HepG2 (cell line): ENCODE measurements around the gene EEA1. TPM values are rescaled to one million over a fixed set of nuclear protein-coding genes. Genes with fewer than 3 reads are reported as not detected.

ENCODE experiments used
- ATAC-seq: fragments of 200-7000 bp; cut with Tn5 transposase; 3 replicates; pipeline ENCODE4 v1.9.1; 2020; ENCODE audit warnings: mild to moderate bottlenecking, moderate library complexity
- BruUV-seq: library from RNA; stranded (reverse); fragments of 400-500 nt; replicated peaks from 2 replicates; lab custom pipeline; 2021; lab: Mats Ljungman, UMichigan
- CTCF ChIA-PET: fragments of 300-600 bp; formaldehyde crosslinking; extraction: SDS; loops from one replicate; lab custom pipeline; 2021; ENCODE audit warnings: low total read pairs, inconsistent platforms, low intra/inter-chr PET ratio; lab: Yijun Ruan, JAX
- POLR2A ChIA-PET: fragments of 350-600 bp; sonication (Branson Sonifier 250); formaldehyde crosslinking; loops from one replicate; lab custom pipeline; 2020; ENCODE audit warnings: antibody characterized with exemption, inconsistent platforms; lab: Yijun Ruan, JAX
- DNase-seq: peaks from one replicate; pipeline ENCODE4 v3.0.0-alpha.2; 2015; ENCODE audit warnings: low spot score
- FAIRE-seq: peaks from 3 replicates; lab custom pipeline; 2011; peaks lifted over from hg19 to GRCh38; lab: Jason Lieb, UNC
- H2AFZ ChIP-seq: one replicate; pipeline ENCODE4 v1.6.1; 2011; ENCODE audit warnings: low read length, inconsistent platforms
- H3K27ac ChIP-seq: fragments of 300-600 bp; 3 replicates; pipeline ENCODE4 v1.8.0; 2011; ENCODE audit warnings: mixed run types, mild to moderate bottlenecking, mixed read lengths, low read length, inconsistent platforms; ENCODE audit not compliant: insufficient read depth; ENCODE audit errors: extremely low read length
- H3K27me3 ChIP-seq, 2 experiments: fragments of 200-600 bp in 1 of 2; 2 replicates in 1 of 2; 3 replicates in 1 of 2; pipeline versions ENCODE4 v1.6.0 to v1.8.0; 2011; ENCODE audit warnings: low read length in 2 of 2, mild to moderate bottlenecking in 2 of 2, moderate library complexity in 2 of 2, inconsistent platforms in 1 of 2; ENCODE audit not compliant: insufficient read depth in 2 of 2, control insufficient read depth in 1 of 2
- H3K36me3 ChIP-seq, 2 experiments: fragments of 200-600 bp in 1 of 2; replicated peaks in 1 of 2; 2 replicates in 1 of 2; 3 replicates in 1 of 2; pipeline versions ENCODE4 v1.5.1 to v1.8.0; 2011; ENCODE audit warnings: low read length in 2 of 2, inconsistent platforms in 1 of 2; ENCODE audit not compliant: insufficient read depth in 2 of 2, control insufficient read depth in 1 of 2
- H3K4me1 ChIP-seq: 2 replicates; pipeline ENCODE4 v1.5.1; 2012; ENCODE audit warnings: low read length, inconsistent platforms; ENCODE audit not compliant: insufficient read depth
- H3K4me2 ChIP-seq: 2 replicates; pipeline ENCODE4 v1.6.0; 2011; ENCODE audit warnings: low read depth, low read length, inconsistent platforms
- H3K4me3 ChIP-seq, 3 experiments: fragments of 200-600 bp in 1 of 3; sonication (generic), shearing (Covaris generic) in 1 of 3; replicated peaks in 1 of 3; 2 replicates each; pipeline ENCODE4 v1.5.1; 2011 to 2016; ENCODE audit warnings: low read length in 3 of 3, inconsistent platforms in 2 of 3, low read depth in 2 of 3, mild to moderate bottlenecking in 2 of 3, control low read depth in 1 of 3, mixed read lengths in 1 of 3; ENCODE audit not compliant: insufficient read depth in 1 of 3
- H3K79me2 ChIP-seq: one replicate; pipeline ENCODE4 v1.6.1; 2011; ENCODE audit warnings: low read length, inconsistent platforms; ENCODE audit not compliant: insufficient read depth
- H3K9ac ChIP-seq: 2 replicates; pipeline ENCODE4 v1.6.0; 2011; ENCODE audit warnings: mild to moderate bottlenecking, low read depth, low read length, inconsistent platforms; ENCODE audit not compliant: insufficient read depth
- H3K9me3 ChIP-seq: 2 replicates; pipeline ENCODE4 v1.5.1; 2012; ENCODE audit warnings: mild to moderate bottlenecking, low read length
- H4K20me1 ChIP-seq: 2 replicates; pipeline ENCODE4 v1.6.0; 2011; ENCODE audit warnings: inconsistent platforms, mild to moderate bottlenecking, low read length, moderate library complexity; ENCODE audit not compliant: insufficient read depth
- ARNT ChIP-seq: fragments of 450-650 bp; IDR thresholded peaks from 2 replicates; pipeline ENCODE4 v1.6.1; 2017
- CREB1 ChIP-seq, 2 experiments: fragments of 450-650 bp in 1 of 2; IDR thresholded peaks; 2 replicates each; pipeline ENCODE4 v1.6.1; 2016 to 2017; ENCODE audit warnings: control low read depth in 1 of 2, mild to moderate bottlenecking in 1 of 2, missing compliant biosample characterization in 1 of 2, missing genetic modification characterization in 1 of 2
- E2F5 ChIP-seq: sonication (generic); formaldehyde crosslinking; conservative IDR thresholded peaks from 2 replicates; pipeline ENCODE4 v1.4.0; 2020; ENCODE audit warnings: missing genetic modification reagents
- FIP1L1 ChIP-seq: fragments of 200-400 bp; formaldehyde crosslinking; IDR thresholded peaks from 2 replicates; pipeline ENCODE4 v1.6.1; 2018; ENCODE audit warnings: low read depth, mild to moderate bottlenecking, low read length, moderate library complexity, borderline replicate concordance; ENCODE audit not compliant: insufficient read depth
- JUN ChIP-seq: sonication (generic); formaldehyde crosslinking; IDR thresholded peaks from 2 replicates; pipeline ENCODE4 v1.4.0; 2020; ENCODE audit warnings: mild to moderate bottlenecking, missing genetic modification reagents
- POLR2A ChIP-seq, 2 experiments: IDR thresholded peaks; 2 replicates each; pipeline ENCODE4 v1.6.1; 2011; ENCODE audit warnings: low read depth in 2 of 2, low read length in 2 of 2, mild to moderate bottlenecking in 1 of 2, moderate library complexity in 1 of 2; ENCODE audit not compliant: insufficient read depth in 1 of 2
- RBFOX2 ChIP-seq: fragments of 200-400 bp; formaldehyde crosslinking; IDR thresholded peaks from 2 replicates; pipeline ENCODE4 v1.6.1; 2017; ENCODE audit warnings: low read depth, mild to moderate bottlenecking, low read length
- ZBTB10 ChIP-seq: sonication (generic); formaldehyde crosslinking; IDR thresholded peaks from 2 replicates; pipeline ENCODE4 v1.4.0; 2020; ENCODE audit warnings: missing genetic modification reagents, borderline replicate concordance
- ZKSCAN5 ChIP-seq: sonication (generic); formaldehyde crosslinking; IDR thresholded peaks from 2 replicates; pipeline ENCODE4 v1.5.1; 2020; ENCODE audit warnings: mild to moderate bottlenecking, missing genetic modification reagents
- ZNF124 ChIP-seq: sonication (generic); formaldehyde crosslinking; IDR thresholded peaks from 2 replicates; pipeline ENCODE4 v1.4.0; 2020; ENCODE audit warnings: missing genetic modification reagents
- ZNF234 ChIP-seq: sonication (generic); formaldehyde crosslinking; conservative IDR thresholded peaks from 2 replicates; pipeline ENCODE4 v1.5.1; 2020; ENCODE audit warnings: mild to moderate bottlenecking, missing genetic modification reagents
- ZNF670 ChIP-seq: sonication (generic); formaldehyde crosslinking; IDR thresholded peaks from 2 replicates; pipeline ENCODE4 v1.8.0; 2022; ENCODE audit warnings: mild to moderate bottlenecking, missing genetic modification reagents, borderline replicate concordance
- ZNF770 ChIP-seq: sonication (generic); formaldehyde crosslinking; IDR thresholded peaks from 2 replicates; pipeline ENCODE4 v1.5.0; 2020; ENCODE audit warnings: mild to moderate bottlenecking, missing genetic modification reagents
- WGBS: methylation state at CpG from one replicate; pipeline ENCODE4 v1.1.6; 2017; ENCODE audit warnings: low lambda C conversion rate; 5-methylcytosine and 5-hydroxymethylcytosine counted together
- in situ Hi-C: cut with HindIII; loops from 2 replicates; pipeline ENCODE4 v1.10.0; 2017; ENCODE audit warnings: low pct_unique_long_range_greater_than_20kb; ENCODE audit not compliant: extremely low pct_ligation_motif_present
- intact Hi-C: fragments of 100-400 bp; cut with micrococcal nuclease; formaldehyde crosslinking; loops from one replicate; pipeline ENCODE4 v1.10.0; 2022; ENCODE audit not compliant: unreplicated experiment
- polyA plus RNA-seq, 8 experiments: library from polyadenylated mRNA; depleted of rRNA in 3 of 8; stranded (reverse) in 7 of 8; unstranded in 1 of 8; fragments of >200 nt; fragmentation: Illumina TruSeq in 4 of 8; extraction: Trizol in 4 of 8; gene quantifications; 2 replicates each; pipeline versions ENCODE4 v1.2.1 to v1.2.3, GENCODE V29; 2011 to 2016; ENCODE audit warnings: low read depth in 4 of 8, missing spikeins in 1 of 8, mixed read lengths in 1 of 8; ENCODE audit not compliant: insufficient read depth in 1 of 8
- total RNA-seq, 5 experiments: library from RNA; depleted of rRNA; stranded (reverse); fragments of >200 nt; fragmentation: Illumina TruSeq; extraction: Trizol; gene quantifications; 2 replicates each; pipeline ENCODE4 v1.2.3, GENCODE V29; 2016; ENCODE audit warnings: low read depth in 1 of 5

Gene EEA1
- total and polyA plus RNA-seq, 2 of the 13 experiments (the other 11 are each of a cell fraction or from before 2014, with no cell fraction given) = 5.0 to 19.3 TPM

GRCh38 chr12:92915365-92915764, 13.7 kb downstream of the EEA1 start (continued):
- TF ChIP-seq ZBTB10 (no peak), JUN (no peak), ARNT (no peak)

- FAIRE-seq (no peak), ATAC-seq (no peak), DNase-seq (no peak)
- BruUV-seq = no TSS peak
- Histone ChIP-seq H3K27me3 (no peaks in the 10 kb centered on the region), H3K27ac (no peak overlapping the region), H3K9ac (no peak overlapping the region), H2AFZ (no peak overlapping the region), H4K20me1 (no peaks in the 10 kb centered on the region), H3K36me3 (no peaks in the 10 kb centered on the region; a peak in 1 of 5 replicates), H3K4me3 (no peak overlapping the region), H3K79me2 (peaks cover 61% of the 10 kb centered on the region), H3K9me3 (peaks cover 5% of the 10 kb centered on the region; the same call in 1 of the 2 replicates), H3K4me1 (no peaks in the 10 kb centered on the region), H3K4me2 (no peak overlapping the region)
- CTCF ChIA-PET = no interaction called here
- in situ Hi-C loops = no loop called here
- POLR2A ChIA-PET = no interaction called here
- intact Hi-C loops = no loop called here
- 89% methylated on average over 4 of the region's 4 CpGs for WGBS
- TF ChIP-seq POLR2A (IDR thresholded peaks at IDR 0.05; ENCODE audit: insufficient read depth in 1 of 2, low read depth in 2 of 2, low read length in 2 of 2) (no peak), E2F5 (no peak), FIP1L1 (no peak), ZKSCAN5 (CRISPR knock-in tag) (no peak), ZNF124 (CRISPR knock-in tag) (no peak), ZNF670 (CRISPR knock-in tag) (no peak), ZNF234 (CRISPR knock-in tag) (no peak), ZNF770 (no peak), RBFOX2 (no peak), CREB1 (IDR thresholded peaks at IDR 0.05) (no peak), CREB1 (CRISPR knock-in tag; IDR thresholded peaks at IDR 0.05) (no peak)
Measured at GRCh38 chr12:92914170-92914569, 14.9 kb downstream of the EEA1 start.
